Heart left ventricle (tissue), 16 donors: ENCODE measurements around the gene PPT2. TPM values are rescaled to one million over a fixed set of nuclear protein-coding genes. Genes with fewer than 3 reads are reported as not detected.
A peak's percentile ranks its signal among the peaks of the same experiment; 100 is the strongest.

Experiments used
- ATAC-seq, 4 donors: fragments of 200-7000 bp; cut with Tn5 transposase; one replicate each; pipeline ENCODE4 v1.9.1; 2020 to 2022; ENCODE audit warnings: moderate library complexity in 4 of 4, mild to moderate bottlenecking in 3 of 4, moderate number of reproducible peaks in 1 of 4
- DNase-seq, 5 donors: peaks; one replicate each; pipeline ENCODE4 v3.0.0-alpha.2; 2020
- H3K27ac ChIP-seq, 12 donors: fragments of 200-600 bp; sonication (generic) in 4 of 12; one replicate each; pipeline versions ENCODE4 v1.5.0 to v1.8.0; 2016 to 2022; ENCODE audit warnings: mild to moderate bottlenecking in 2 of 12
- H3K27me3 ChIP-seq, 9 donors: fragments of 200-600 bp; sonication (generic) in 2 of 9; one replicate each; pipeline versions ENCODE4 v1.5.1 to v1.8.0; 2016 to 2022; ENCODE audit warnings: mild to moderate bottlenecking in 3 of 9
- H3K36me3 ChIP-seq, 9 donors: fragments of 200-600 bp; sonication (generic) in 2 of 9; one replicate each; pipeline versions ENCODE4 v1.5.0 to v1.8.0; 2018 to 2022; ENCODE audit warnings: mild to moderate bottlenecking in 2 of 9
- H3K4me1 ChIP-seq, 12 donors: fragments of 200-600 bp; sonication (generic) in 4 of 12; one replicate each; pipeline versions ENCODE4 v1.5.0 to v1.8.0; 2016 to 2022; ENCODE audit warnings: mild to moderate bottlenecking in 3 of 12
- H3K4me3 ChIP-seq, 12 donors: fragments of 200-600 bp; sonication (generic) in 4 of 12; one replicate each; pipeline versions ENCODE4 v1.5.0 to v1.8.0; 2017 to 2022; ENCODE audit warnings: mild to moderate bottlenecking in 9 of 12, moderate library complexity in 4 of 12
- H3K9me3 ChIP-seq, 12 donors: fragments of 200-600 bp; sonication (generic) in 4 of 12; one replicate each; pipeline versions ENCODE4 v1.5.0 to v1.8.0; 2016 to 2022; ENCODE audit warnings: mild to moderate bottlenecking in 1 of 12
- CTCF ChIP-seq, 12 donors: fragments of 200-600 bp; sonication (generic) in 4 of 12; IDR thresholded peaks; one replicate each; pipeline versions ENCODE4 v1.5.0 to v1.8.0; 2018 to 2022; ENCODE audit warnings: antibody characterized with exemption in 12 of 12, mild to moderate bottlenecking in 5 of 12
- POLR2A ChIP-seq, 2 donors: fragments of 450-650 bp; IDR thresholded peaks; one replicate each; pipeline ENCODE4 v1.6.1; 2017; ENCODE audit warnings: antibody characterized with exemption in 2 of 2, mild to moderate bottlenecking in 2 of 2, moderate library complexity in 2 of 2
- WGBS, 4 donors: extraction: QIAGEN DNeasy Blood & Tissue Kit in 2 of 4; methylation state at CpG; one replicate each; pipeline versions ENCODE4 v1.1.5 to v1.1.7; 2013 to 2018; 5-methylcytosine and 5-hydroxymethylcytosine counted together
- intact Hi-C, 10 donors: fragments of 100-400 bp; cut with DNase I; formaldehyde crosslinking; loops; one replicate each; pipeline versions ENCODE4 v1.11.1 to v1.14.2; 2022
- polyA plus RNA-seq, 2 donors: library from polyadenylated mRNA; stranded (reverse); fragments of 200-250 nt; gene quantifications; one replicate each; pipeline ENCODE4 v1.2.3, GENCODE V29; 2013
- total RNA-seq, 9 donors: library from RNA; depleted of rRNA in 2 of 9; stranded (reverse); fragments of >200 nt in 2 of 9; fragmentation: NEBNext Ultra II Directional in 3 of 9; extraction: Animal tissue kit (Norgen Biotek cat#: 25700) in 3 of 9; gene quantifications; one replicate each; pipeline versions ENCODE4 v1.1.0 to v1.2.4, GENCODE V29; 2016 to 2023
- donor health status: ischemic (EF 13 %, LVEDD 7.1; RV severe dilation, severe dysfunction).
- donor health status: healthy with polysubstance abuse.
- donor health status: DM: no; HTN: yes; CAD: no.
- donor health status: DM: no; HTN: no; CAD: no.
- donor health status: ischemic (EF 25% LVEDD 6.9; RV normal size, moderate dysfunction).
- donor health status: ischemic (EF 25% LVEDD 5.7; RV mildly dilated, moderate dysfunction).
- donor health status: healthy.
- donor health status: DM: yes; HTN: yes; CAD: no.
- donor health status: ischemic (EF 35%, LVEDD 5.7; RV mildly dilated, moderate dysfunction).
- donor health status: nonischemic (EF 11% LVEDD 7.7; RV severe dilation, severe dysfunction).
- donor health status: DM: yes; HTN: yes; CAD: no.
- donor health status: PGD.
- donor health status: ischemic (EF 29% LVEDD 5.4; RV normal size, mild dysfunction).
- donor health status: nonischemic (EF 23%, LVEDD 6.1; RV moderate dilation, normal function).

Gene PPT2
- total and polyA plus RNA-seq, 11 donors, result 13.1 to 34.0 (median 21.6) TPM

GRCh38 chr6:32176476-32177182 is 22.7 kb downstream of the PPT2 start:
- H3K4me1 ChIP-seq, result peaks cover 11 to 64% (median 43%) of the 10 kb centered on the region in 12 donors
- TF ChIP-seq POLR2A (IDR thresholded peaks at IDR 0.05) (no peak), CTCF (IDR thresholded peaks at IDR 0.05) (no peak)
- no peaks in the 10 kb centered on the region for H3K9me3 ChIP-seq
- peak overlapping the region; percentile 5 to 99 (median 88) for H3K4me3 ChIP-seq
- 18 to 30% (median 22%) methylated on average over 5 of the region's 5 CpGs for WGBS, 4 donors
- H3K27me3 ChIP-seq, result no peaks in the 10 kb centered on the region
- H3K36me3 ChIP-seq, result peaks cover 0 to 23% (median 15%) of the 10 kb centered on the region in 9 donors
- ATAC-seq, result no peak
- no peak for DNase-seq
- H3K27ac ChIP-seq, result peak overlapping the region; percentile 87 to 100 (median 97)
- intact Hi-C loops, result loop anchor here in 5 of 10 donors (1.0 to 10.0 kb wide), 7 partner anchors 19 to 512 kb away; partner anchors contain the start of genes C6orf47 (in 2 of the 5), CSNK2B (in 2 of the 5), FKBPL (in 2 of the 5) and GPANK1 (in 2 of the 5)

DNA sequence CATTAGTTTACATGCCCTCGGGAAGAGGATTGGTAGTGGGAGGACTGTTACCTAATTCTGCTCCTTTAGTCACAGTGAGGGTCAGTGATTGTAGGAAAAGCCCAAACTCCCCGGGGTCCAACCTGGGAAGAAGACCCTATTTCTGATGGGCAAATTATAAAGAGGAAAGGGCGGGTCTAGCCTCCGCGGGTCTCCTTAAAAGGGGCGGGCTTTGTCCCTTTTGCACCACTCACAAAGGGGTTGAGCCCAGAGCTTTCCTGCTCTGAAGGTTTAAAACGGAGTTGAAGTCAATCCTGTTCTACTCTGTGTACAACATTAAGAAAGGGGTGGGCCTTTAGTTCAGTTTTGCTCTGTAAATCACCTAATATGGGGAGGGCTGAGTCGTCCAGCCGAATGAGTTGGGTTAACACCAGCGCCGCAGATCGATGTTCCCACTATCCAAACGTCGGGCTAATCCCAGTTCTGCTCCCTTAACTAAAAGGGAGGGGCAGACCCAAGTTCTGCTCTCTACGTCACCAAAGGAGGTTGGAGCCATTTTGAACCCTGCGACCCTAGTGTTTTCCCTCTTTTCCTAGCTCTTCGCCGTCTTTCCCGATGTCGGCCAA is 23.3 kb downstream of the PPT2 start:
- intact Hi-C loops, result loop anchor here in 5 of 10 donors (1.0 to 10.0 kb wide), 5 partner anchors 18 to 512 kb away; partner anchors contain the start of genes C6orf47 (in 2 of the 5), CSNK2B (in 2 of the 5), GPANK1 (in 2 of the 5) and LY6G5B (in 2 of the 5)

GRCh38 chr6:32177788-32178546 is 24.0 kb downstream of the PPT2 start, which contains the start of gene RNF5:
TSS of gene RNF5 (plus strand) at chr6:32178405. CDS start at chr6:32178512, 107 bp downstream.
- WGBS, 4 donors, result 0 to 2% (median 1%) methylated on average over 28 to 33 of the region's 33 CpGs
- no peaks in the 10 kb centered on the region for H3K9me3 ChIP-seq
- no peaks in the 10 kb centered on the region for H3K27me3 ChIP-seq
- ATAC-seq (peak; percentile 82 to 89 (median 88)), DNase-seq (peak; percentile 92 to 98 (median 97))
- peaks cover 0 to 36% (median 25%) of the 10 kb centered on the region in 9 donors for H3K36me3 ChIP-seq
- peaks cover 11 to 76% (median 52%) of the 10 kb centered on the region in 12 donors for H3K4me1 ChIP-seq
- intact Hi-C loops, result loop anchor here in 6 of 10 donors (1.0 to 10.0 kb wide), 5 partner anchors 17 to 513 kb away; partner anchors contain the start of genes C6orf47 (in 2 of the 6), CSNK2B (in 2 of the 6), GPANK1 (in 2 of the 6) and LY6G5B (in 2 of the 6)
- TF ChIP-seq POLR2A (IDR thresholded peaks at IDR 0.05) (peak in 1 of 2 donors; percentile 30), CTCF (IDR thresholded peaks at IDR 0.05) (no peak)
- peak within 1 kb of the TSS; percentile 47 to 99 (median 87) for H3K4me3 ChIP-seq
- H3K27ac ChIP-seq, result peak within 1 kb of the TSS; percentile 87 to 100 (median 97)

More for the DNA sequence above, 23.3 kb downstream of the PPT2 start:
- Histone ChIP-seq H3K27ac (peak overlapping the region; percentile 87 to 100 (median 97)), H3K4me1 (peaks cover 11 to 71% (median 48%) of the 10 kb centered on the region in 12 donors), H3K27me3 (no peaks in the 10 kb centered on the region), H3K36me3 (peaks cover 0 to 29% (median 18%) of the 10 kb centered on the region in 9 donors), H3K4me3 (peak overlapping the region; percentile 26 to 99 (median 87)), H3K9me3 (no peaks in the 10 kb centered on the region)
- ATAC-seq (peak; percentile 1 to 23 (median 15)), DNase-seq (peak in 1 of 5 donors; percentile 59)
- WGBS, 4 donors, result 0 to 2% (median 1%) methylated on average over 19 to 20 of the region's 20 CpGs
- TF ChIP-seq CTCF (IDR thresholded peaks at IDR 0.05), result no peak
- TF ChIP-seq POLR2A (IDR thresholded peaks at IDR 0.05), result peak in 1 of 2 donors; percentile 39
